WTC11 (cell line): ENCODE results near the gene EXPH5.

ENCODE experiments used
- CTCF ChIP-seq: fragments of 200-600 bp; IDR thresholded peaks from 2 replicates; pipeline ENCODE4 v1.8.0; 2022; ENCODE audit warnings: antibody characterized with exemption
- USF1 ChIP-seq: sonication (generic); formaldehyde crosslinking; IDR thresholded peaks from 2 replicates; pipeline ENCODE4 v1.8.0; 2022; ENCODE audit warnings: mild to moderate bottlenecking, missing genetic modification reagents

- TF ChIP-seq CTCF: no peak
- TF ChIP-seq USF1: no peak
Observed at GRCh38 chr11:108636222-108636621, 42.7 kb upstream of the EXPH5 start.
